Myocyte (in vitro differentiated cells): ENCODE results near the gene F7. TPM values are rescaled to one million over a fixed set of nuclear protein-coding genes. Genes with fewer than 3 reads are reported as not detected.
"Not testable (repeated sequence)": the region's sequence is repeated elsewhere in the genome, so short reads cannot be mapped to it uniquely, and the experiment has no call there.

Source experiments
- DNase-seq: peaks from one replicate; pipeline ENCODE4 v3.0.0-alpha.2; 2012; ENCODE audit warnings: low read depth
- total RNA-seq: library from RNA; depleted of rRNA; stranded (reverse); fragments of >200 nt; gene quantifications from 2 replicates; pipeline ENCODE4 v1.2.3, GENCODE V29; 2014

F7 gene
- total RNA-seq, 1 donor from 2014 or later: not detected

GRCh38 chr13:113098162-113098732 is 7.3 kb upstream of the F7 start:
- peak; percentile 77 for DNase-seq

DNA sequence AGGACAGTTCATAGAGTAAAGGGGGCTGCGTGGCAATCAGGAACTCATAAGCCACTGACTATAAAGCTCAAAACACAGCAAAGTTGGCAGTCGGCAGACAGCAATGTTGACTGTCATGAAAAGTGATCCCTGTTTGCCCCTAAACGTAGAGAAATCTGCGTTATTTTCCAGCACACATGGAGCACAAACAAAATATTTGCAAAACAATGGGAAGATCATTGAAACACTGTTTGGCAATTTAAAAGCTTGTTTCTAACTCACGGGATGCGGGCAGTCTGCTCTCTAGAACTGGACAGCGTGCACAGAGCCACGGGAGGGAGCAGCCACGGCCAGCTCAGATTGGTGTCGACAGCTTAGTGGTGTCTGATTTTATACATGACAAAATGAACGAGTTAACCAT is 6.4 kb upstream of the F7 start:
- DNase-seq: no peak

GRCh38 chr13:113102302-113102701 is 3.3 kb upstream of the F7 start:
- DNase-seq: not testable (repeated sequence)

DNA sequence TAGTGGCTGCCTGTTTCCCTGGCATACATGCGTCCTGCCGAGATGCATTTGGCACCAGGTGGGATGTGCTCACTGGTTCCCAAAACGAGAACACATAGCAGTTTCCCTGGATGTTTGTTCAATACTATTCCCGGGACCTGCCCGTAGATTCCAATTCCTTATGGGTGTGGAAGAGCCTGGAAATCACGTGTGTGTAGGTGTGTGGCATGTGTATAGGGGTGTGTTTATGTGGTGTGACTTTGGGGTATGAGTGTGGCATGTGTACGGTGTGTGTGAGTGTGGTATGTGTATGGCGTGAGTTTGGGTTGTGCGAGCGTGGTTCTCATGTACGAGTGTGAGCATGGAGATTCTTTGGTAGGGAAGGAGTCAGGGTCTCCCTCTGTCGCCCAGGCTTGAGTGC is 2.9 kb upstream of the F7 start:
- DNase-seq: no peak

- DNase-seq: no peak
Measured at GRCh38 chr13:113103646-113104045, 1.9 kb upstream of the F7 start.

GRCh38 chr13:113105921-113106452 is 396 bp downstream of the F7 start:
- DNase-seq: no peak

GRCh38 chr13:113106711-113107351 is 1.2 kb downstream of the F7 start:
- DNase-seq: no peak

DNA sequence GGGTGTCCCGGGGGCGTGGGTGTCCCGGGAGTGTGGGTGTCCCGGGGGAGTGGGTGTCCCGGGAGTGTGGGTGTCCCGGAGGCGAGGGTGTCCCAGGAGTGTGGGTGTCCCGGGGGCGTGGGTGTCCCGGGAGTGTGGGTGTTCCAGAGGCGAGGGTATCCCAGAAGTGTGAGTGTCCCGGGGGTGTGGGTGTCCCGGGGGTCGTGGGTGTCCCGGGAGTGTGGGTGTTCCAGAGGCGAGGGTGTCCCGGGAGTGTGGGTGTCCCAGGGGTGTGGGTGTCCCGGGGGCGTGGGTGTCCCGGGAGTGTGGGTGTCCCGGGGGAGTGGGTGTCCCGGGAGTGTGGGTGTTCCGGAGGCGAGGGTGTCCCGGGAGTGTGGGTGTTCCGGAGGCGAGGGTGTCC is 2.9 kb downstream of the F7 start:
- not testable (repeated sequence) for DNase-seq

DNA sequence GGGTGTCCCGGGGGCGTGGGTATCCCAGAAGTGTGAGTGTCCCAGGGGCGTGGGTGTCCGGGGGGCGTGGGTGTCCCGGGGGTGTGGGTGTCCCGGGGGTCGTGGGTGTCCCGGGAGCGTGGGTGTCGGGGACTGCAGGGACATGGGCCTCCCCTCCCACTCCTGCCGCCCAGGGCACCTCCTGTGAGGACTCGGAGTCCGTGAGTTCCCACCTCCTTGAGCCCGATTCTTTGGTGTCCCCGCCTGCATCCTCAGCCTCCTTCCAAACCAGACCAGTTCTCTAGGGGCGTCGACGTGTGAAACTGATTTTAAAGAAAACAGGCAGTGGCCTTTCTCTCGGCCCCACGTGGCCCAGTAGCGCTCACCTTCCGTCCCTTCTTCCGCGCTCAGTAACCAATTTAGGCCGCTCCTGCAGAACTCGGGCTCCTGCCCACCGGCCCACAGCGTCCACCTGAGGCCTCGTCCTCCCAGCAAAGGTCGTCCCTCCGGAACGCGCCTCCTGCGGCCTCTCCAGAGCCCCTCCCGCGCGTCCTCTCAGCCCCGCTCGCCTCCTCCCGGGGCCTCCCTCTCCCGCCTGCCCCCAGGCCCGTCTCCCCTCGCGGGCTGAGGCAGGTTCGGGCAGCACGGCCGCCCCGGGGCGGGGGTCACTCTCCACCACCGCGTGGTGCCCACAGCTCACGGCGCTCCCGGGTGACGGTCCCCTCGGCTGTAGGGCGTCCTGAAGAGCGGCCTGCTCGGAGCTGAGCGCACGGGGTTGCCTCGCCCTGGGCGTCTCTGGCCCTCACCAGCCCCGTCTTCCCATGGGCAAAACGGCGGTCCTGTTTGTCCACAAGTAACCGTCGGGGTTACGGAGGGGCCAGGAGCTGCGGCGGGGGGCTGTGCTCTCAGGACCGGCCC is 3.8 kb downstream of the F7 start:
- DNase-seq: no peak

DNA sequence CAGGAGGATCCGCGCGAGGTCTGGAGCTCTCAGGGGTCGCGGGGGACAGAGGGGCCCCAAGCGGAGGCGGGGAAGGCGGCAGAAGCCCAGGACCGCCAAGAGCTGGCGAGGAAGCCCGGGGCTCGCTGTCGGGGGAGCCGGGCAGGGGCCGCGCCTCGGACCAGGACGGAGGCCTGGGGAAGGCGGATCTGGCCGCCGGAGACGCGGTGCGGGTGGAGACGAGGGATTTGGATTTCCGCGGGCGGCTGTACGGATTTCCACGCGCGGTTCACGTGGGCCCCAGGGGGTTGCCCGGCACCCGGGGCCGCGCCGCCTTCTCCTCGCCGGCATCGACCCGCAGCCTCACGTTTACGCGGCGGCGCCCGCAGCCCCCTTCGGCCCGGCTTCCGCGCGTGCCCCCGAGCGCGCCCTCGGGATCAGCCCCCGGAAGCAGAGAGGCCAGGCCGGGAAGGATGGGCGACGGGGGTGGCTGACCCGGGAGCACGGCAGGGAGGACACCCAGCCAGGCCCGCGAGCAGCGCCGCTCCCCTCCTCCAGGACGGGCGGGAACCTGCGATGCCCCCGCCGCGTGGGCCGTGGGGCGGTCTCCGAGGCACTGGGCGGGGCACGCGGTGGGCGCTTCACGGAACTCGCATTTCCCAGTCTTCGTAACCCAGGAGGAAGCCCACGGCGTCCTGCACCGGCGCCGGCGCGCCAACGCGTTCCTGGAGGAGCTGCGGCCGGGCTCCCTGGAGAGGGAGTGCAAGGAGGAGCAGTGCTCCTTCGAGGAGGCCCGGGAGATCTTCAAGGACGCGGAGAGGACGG is 4.7 kb downstream of the F7 start:
- no peak for DNase-seq

GRCh38 chr13:113110852-113111315 is 5.3 kb downstream of the F7 start:
- DNase-seq: no peak

DNA sequence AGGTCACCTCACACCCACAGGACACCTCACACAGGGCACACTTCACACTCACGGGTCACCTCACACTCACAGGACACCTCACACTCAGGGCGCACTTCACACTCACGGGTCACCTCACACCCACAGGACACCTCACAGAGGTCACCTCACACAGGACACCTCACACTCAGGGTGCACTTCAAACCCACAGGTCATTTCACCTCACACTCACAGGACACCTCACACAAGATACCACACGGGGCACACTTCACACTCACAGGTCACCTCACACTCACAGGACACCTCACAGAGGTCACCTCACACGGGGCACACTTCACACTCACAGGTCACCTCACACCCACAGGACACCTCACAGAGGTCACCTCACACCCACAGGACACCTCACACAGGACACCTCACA is 6.2 kb downstream of the F7 start:
- DNase-seq: not testable (repeated sequence)

GRCh38 chr13:113112475-113112874 is 6.9 kb downstream of the F7 start:
- DNase-seq: not testable (repeated sequence)

- no peak for DNase-seq
Measured at GRCh38 chr13:113112893-113113845, 7.6 kb downstream of the F7 start.

GRCh38 chr13:113113846-113114271 is 8.3 kb downstream of the F7 start:
- DNase-seq: no peak

DNA sequence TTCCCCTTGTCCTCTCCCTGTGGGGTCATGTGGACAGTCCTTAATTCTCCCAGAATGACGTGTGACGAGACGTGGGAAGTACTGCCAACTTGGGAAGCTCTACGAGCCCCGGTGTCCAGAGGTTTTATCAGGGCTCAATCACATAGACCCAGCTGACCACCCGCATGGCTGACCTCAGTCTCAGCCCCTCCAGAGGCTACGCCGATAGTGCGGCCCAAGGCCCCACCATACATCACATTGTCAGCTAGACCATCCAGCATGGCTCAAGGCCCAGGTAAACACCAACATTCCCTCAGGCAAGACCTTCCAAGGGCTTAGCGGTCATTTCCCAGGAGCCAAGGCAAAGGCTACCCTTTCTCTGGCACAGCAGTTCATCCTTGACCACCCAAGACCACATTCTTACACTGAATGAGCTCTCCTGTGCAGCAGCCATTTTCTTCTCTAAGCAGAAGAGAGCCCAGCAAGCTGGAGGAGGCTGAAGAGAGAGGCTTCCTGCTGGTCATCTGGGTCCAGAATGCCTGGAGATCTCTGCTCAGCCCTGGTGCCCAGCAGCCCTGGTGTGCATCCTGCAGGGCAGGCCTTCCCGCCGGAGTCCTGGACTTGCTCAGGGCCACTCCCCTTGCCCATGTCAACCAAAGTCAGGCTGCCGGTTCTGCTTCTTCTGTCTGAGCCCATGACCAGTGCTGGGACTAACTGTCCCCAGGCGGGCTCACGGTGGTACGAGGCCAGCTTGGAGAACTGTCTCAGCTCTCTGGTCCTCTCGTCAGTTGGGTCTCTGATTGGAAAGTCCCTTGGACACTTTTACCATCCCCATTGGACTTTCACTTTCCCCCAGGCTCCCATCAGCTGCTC is 9.1 kb downstream of the F7 start:
- no peak for DNase-seq

DNA sequence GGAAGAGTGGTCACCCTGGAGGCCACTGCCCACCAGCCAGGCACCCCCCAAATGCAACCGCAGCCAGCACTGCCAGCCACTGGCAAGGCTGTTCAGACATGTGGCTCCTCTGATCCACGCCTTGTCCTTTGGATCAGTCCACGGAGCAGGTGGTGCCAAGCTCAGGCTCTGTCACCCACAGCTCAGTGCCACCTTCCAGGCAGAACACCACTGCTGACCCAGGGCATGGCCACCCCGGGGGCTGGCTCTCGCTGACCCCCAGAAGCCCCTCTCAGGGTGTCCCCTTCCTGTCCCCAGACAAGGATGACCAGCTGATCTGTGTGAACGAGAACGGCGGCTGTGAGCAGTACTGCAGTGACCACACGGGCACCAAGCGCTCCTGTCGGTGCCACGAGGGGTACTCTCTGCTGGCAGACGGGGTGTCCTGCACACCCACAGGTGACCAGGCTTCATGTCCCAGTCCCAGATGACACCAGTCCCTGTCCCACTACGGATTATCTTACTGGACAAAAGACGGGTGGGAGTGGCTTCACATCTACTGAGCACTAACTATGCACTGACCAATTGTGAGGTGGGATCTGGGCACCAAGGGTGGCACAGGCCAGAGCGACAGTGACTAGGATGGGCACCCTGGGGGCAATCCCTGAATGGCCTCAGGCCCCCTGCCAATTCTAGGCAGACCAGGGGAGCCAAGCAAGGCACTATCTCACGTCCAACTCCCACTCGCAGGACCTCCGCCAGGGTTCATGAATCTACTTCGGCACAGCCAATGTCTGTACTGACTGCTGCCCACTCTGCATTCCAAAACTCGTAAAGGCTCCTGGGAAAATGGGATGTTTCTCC is 10.0 kb downstream of the F7 start:
- no peak for DNase-seq

DNA sequence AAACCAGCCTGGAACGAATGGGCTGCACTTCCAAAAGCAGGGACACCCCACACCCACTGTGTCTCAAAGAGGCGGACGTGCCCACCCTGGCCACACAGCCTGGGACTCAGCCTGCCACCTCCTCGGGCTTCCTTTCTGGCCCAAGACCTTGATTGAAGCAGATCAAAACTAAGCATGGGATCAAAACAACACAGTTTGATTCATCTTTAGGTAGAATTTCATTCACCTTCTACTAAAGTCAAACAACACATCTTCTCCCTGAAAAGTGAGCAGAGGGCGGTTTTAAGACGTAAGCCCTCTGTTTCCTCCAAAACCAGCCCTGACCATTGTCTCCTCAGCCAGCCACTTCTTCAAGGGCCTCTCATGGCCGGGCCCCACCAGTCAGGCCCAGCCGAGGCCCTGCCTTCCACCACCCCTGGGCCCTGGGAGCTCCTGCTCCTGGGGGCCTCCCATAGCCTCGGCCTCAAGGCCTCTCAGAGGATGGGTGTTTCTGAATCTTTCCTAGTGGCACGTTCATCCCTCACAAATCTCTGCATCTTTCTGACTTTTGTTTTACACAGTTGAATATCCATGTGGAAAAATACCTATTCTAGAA is 10.7 kb downstream of the F7 start:
- no peak for DNase-seq
